Natural killer cell (primary cell): ENCODE results near the gene CMSS1. TPM values are rescaled to one million over a fixed set of nuclear protein-coding genes. Genes with fewer than 3 reads are reported as not detected.

Experiments used
- ATAC-seq, 3 donors: fragments of 150-1000 bp in 2 of 3; fragments of 200-7000 bp in 1 of 3; cut with Tn5 transposase; 1 replicate in 1 of 3; 2 replicates in 2 of 3; pipeline ENCODE4 v1.10.0; 2021; ENCODE audit warnings: mild to moderate bottlenecking in 2 of 3, moderate library complexity in 2 of 3
- DNase-seq, 2 donors: peaks; one replicate each; pipeline versions ENCODE4 v3.0.0 to v3.0.0-alpha.2; 2013 to 2021; ENCODE audit warnings: mixed read lengths in 1 of 2
- H3K27ac ChIP-seq: one replicate; pipeline ENCODE4 v1.5.1; 2013; ENCODE audit warnings: mild to moderate bottlenecking, low read length
- H3K27me3 ChIP-seq: one replicate; pipeline ENCODE4 v1.6.1; 2013; ENCODE audit warnings: low read length; ENCODE audit not compliant: control insufficient read depth, insufficient read depth
- H3K36me3 ChIP-seq: one replicate; pipeline ENCODE4 v1.6.1; 2013; ENCODE audit warnings: low read length; ENCODE audit not compliant: control insufficient read depth, insufficient read depth
- H3K4me1 ChIP-seq: one replicate; pipeline ENCODE4 v1.6.1; 2013; ENCODE audit warnings: low read length; ENCODE audit not compliant: control insufficient read depth, insufficient read depth
- H3K4me3 ChIP-seq: one replicate; pipeline ENCODE4 v1.5.1; 2013; ENCODE audit warnings: low read length
- H3K9me3 ChIP-seq: one replicate; pipeline ENCODE4 v1.6.1; 2013; ENCODE audit warnings: low read length; ENCODE audit not compliant: control insufficient read depth, insufficient read depth
- H3K27ac Mint-ChIP-seq, 2 donors: one replicate each; pipeline ENCODE4 v1.8.0; 2022; ENCODE audit warnings: mild to moderate bottlenecking in 2 of 2, mixed read lengths in 2 of 2, moderate library complexity in 1 of 2
- H3K27me3 Mint-ChIP-seq, 2 donors: one replicate each; pipeline ENCODE4 v1.8.0; 2022; ENCODE audit warnings: low read depth in 2 of 2, mixed read lengths in 2 of 2
- H3K36me3 Mint-ChIP-seq: one replicate; pipeline ENCODE4 v1.8.0; 2022; ENCODE audit warnings: mixed read lengths
- H3K4me1 Mint-ChIP-seq, 2 donors: one replicate each; pipeline ENCODE4 v1.8.0; 2022; ENCODE audit warnings: mixed read lengths in 2 of 2
- H3K4me3 Mint-ChIP-seq: one replicate; pipeline ENCODE4 v1.8.0; 2022; ENCODE audit warnings: mild to moderate bottlenecking, moderate library complexity, mixed read lengths
- H3K9me3 Mint-ChIP-seq, 2 donors: one replicate each; pipeline ENCODE4 v1.8.0; 2022; ENCODE audit warnings: mixed read lengths in 2 of 2
- WGBS: methylation state at CpG from one replicate; pipeline ENCODE4 v1.1.7; 2013; ENCODE audit warnings: missing lambda C conversion rate; ENCODE audit not compliant: insufficient coverage; 5-methylcytosine and 5-hydroxymethylcytosine counted together
- intact Hi-C: fragments of 100-400 bp; cut with micrococcal nuclease; formaldehyde crosslinking; loops from one replicate; pipeline ENCODE4 v1.14.2; 2022
- total RNA-seq, 4 donors: library from RNA; stranded (reverse); fragments of 120-200 nt in 1 of 4; gene quantifications; one replicate each; pipeline versions ENCODE4 v1.2.3 to v1.2.4, GENCODE V29; 2013 to 2022
- TF ChIP-seq, protein P1 (sequence below): fragments of 200-600 bp; IDR thresholded peaks from one replicate; pipeline ENCODE4 v1.8.0; 2022; ENCODE audit warnings: antibody characterized with exemption

CMSS1 gene
- total RNA-seq, 3 donors from 2014 or later (not counting 1 experiment from before 2014, with no cell fraction given) = 7.8 to 12.7 (median 9.2) TPM

DNA sequence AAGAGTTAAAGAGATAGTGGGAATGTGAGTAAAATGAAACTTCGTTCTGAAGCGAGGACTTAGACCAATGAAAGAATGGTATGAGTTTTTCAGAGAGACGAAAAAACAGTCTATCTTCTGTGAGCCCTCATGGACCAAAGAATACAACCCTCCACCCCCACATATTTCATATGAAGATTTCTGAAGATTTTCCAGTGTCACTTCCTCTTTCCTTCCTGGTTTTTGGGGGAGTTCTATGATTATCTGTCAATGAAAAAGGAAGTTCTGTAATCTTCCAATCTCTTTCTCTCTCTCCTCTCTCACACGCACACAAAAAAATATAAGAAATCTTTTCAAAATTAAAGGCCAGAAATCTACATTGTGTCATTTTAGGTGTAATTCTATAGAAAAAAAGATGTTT is 27.7 kb downstream of the CMSS1 start:
- no peak overlapping the region for H3K27ac ChIP-seq
- intact Hi-C loops = no loop called here
- H3K36me3 Mint-ChIP-seq = no peaks in the 10 kb centered on the region
- H3K27me3 ChIP-seq = no peaks in the 10 kb centered on the region
- no peaks in the 10 kb centered on the region for H3K9me3 ChIP-seq
- H3K36me3 ChIP-seq = no peaks in the 10 kb centered on the region
- ATAC-seq (no peak), DNase-seq (no peak)
- H3K27me3 Mint-ChIP-seq = no peaks in the 10 kb centered on the region
- no peak overlapping the region for H3K27ac Mint-ChIP-seq
- H3K4me3 Mint-ChIP-seq = no peak overlapping the region
- 88% methylated on average over 2 of the region's 4 CpGs for WGBS
- no peaks in the 10 kb centered on the region for H3K9me3 Mint-ChIP-seq
- H3K4me1 ChIP-seq = no peaks in the 10 kb centered on the region
- TF ChIP-seq, protein P1, sequence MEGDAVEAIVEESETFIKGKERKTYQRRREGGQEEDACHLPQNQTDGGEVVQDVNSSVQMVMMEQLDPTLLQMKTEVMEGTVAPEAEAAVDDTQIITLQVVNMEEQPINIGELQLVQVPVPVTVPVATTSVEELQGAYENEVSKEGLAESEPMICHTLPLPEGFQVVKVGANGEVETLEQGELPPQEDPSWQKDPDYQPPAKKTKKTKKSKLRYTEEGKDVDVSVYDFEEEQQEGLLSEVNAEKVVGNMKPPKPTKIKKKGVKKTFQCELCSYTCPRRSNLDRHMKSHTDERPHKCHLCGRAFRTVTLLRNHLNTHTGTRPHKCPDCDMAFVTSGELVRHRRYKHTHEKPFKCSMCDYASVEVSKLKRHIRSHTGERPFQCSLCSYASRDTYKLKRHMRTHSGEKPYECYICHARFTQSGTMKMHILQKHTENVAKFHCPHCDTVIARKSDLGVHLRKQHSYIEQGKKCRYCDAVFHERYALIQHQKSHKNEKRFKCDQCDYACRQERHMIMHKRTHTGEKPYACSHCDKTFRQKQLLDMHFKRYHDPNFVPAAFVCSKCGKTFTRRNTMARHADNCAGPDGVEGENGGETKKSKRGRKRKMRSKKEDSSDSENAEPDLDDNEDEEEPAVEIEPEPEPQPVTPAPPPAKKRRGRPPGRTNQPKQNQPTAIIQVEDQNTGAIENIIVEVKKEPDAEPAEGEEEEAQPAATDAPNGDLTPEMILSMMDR = no peak
- no peak overlapping the region for H3K4me3 ChIP-seq
- no peaks in the 10 kb centered on the region for H3K4me1 Mint-ChIP-seq

DNA sequence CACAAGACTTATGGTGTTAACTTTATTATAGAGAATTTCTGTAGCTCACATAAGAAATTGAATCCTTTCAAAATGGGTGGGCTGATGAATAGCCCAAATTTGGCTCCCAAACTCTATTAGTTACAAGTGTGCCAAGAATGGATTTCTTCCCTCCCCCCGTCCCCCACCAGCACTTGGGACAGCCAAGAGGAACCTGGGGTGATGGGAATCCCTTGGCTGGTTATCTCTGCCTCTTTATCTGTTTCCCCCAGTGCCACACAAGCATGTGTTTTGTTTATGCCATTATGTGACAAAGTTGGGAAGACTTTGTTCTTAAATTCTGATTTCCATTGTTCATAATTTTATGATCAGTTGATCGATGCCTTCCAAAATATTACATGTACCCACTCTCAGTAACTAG is 28.3 kb downstream of the CMSS1 start:
- intact Hi-C loops = no loop called here
- 92% methylated on average over 2 of the region's 2 CpGs for WGBS

DNA sequence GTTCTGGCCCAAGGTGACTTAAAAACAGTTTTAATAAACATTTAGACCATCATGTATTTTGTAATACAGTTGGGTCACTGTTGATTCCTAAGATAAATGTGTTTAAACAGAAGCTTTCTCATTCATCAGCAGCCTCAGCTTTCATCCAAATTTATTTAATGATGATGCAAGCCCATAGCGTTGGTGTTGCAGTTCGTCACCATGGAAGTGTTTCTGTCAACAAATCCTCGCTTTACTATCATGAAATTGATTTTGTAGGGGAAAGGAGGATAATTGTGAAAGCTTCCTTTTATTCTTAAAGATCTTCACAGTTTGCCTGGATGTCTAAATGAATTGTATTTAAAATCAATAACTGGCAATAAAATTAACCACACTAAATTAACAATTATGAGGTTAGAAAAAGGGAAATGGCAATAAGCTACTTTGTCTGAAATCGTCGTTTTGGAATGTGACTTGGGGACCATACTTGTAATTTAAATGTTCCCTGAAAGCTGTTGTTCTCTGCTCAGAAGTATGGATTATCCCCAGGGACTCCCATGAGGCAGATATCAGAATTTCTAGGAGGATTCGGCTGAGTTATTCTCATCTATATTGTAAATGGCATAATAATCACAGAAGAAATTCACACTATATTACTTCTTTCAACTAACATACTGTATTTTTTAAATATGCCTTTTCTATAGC is 29.0 kb downstream of the CMSS1 start:
- ATAC-seq = no peak
- H3K36me3 Mint-ChIP-seq = no peaks in the 10 kb centered on the region
- no peak for DNase-seq
- H3K9me3 Mint-ChIP-seq = no peaks in the 10 kb centered on the region
- no peaks in the 10 kb centered on the region for H3K9me3 ChIP-seq
- no peaks in the 10 kb centered on the region for H3K4me1 ChIP-seq
- TF ChIP-seq, protein P1 = no peak
- H3K27ac Mint-ChIP-seq = no peak overlapping the region
- H3K4me3 ChIP-seq = no peak overlapping the region
- H3K27me3 Mint-ChIP-seq = no peaks in the 10 kb centered on the region
- no peaks in the 10 kb centered on the region for H3K27me3 ChIP-seq
- H3K36me3 ChIP-seq = no peaks in the 10 kb centered on the region
- H3K4me1 Mint-ChIP-seq = no peaks in the 10 kb centered on the region
- intact Hi-C loops = no loop called here
- 90% methylated on average over 5 of the region's 6 CpGs for WGBS
- no peak overlapping the region for H3K4me3 Mint-ChIP-seq
- no peak overlapping the region for H3K27ac ChIP-seq

More for the DNA sequence above, 28.3 kb downstream of the CMSS1 start:
- no peak overlapping the region for H3K4me3 ChIP-seq
- no peaks in the 10 kb centered on the region for H3K27me3 ChIP-seq
- DNase-seq = no peak
- TF ChIP-seq, protein P1 = no peak
- ATAC-seq = no peak
- Mint-ChIP-seq H3K27ac (no peak overlapping the region), H3K36me3 (no peaks in the 10 kb centered on the region), H3K4me1 (no peaks in the 10 kb centered on the region), H3K27me3 (no peaks in the 10 kb centered on the region), H3K9me3 (no peaks in the 10 kb centered on the region), H3K4me3 (no peak overlapping the region)
- no peaks in the 10 kb centered on the region for H3K36me3 ChIP-seq
- no peaks in the 10 kb centered on the region for H3K9me3 ChIP-seq
- H3K4me1 ChIP-seq = no peaks in the 10 kb centered on the region
- no peak overlapping the region for H3K27ac ChIP-seq

DNA sequence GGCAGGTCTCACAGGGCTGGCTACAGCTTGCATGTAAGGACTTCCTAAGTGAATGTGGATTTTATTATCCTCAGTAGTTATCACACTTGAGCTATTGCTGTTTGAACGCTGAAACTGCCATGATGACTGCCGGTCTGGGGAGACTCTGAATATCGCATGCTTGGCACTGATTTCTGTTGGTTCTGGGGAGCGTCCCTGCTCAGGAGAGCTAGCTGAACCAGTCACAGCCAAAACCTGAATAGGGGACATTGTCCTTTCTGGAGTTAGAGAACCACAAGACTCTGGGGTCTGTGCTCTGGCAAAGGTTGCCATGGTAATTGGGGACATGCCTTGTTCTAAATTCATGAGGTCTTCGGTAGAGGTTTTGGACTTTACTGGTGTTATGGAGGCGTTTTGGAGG is 30.8 kb downstream of the CMSS1 start:
- no peaks in the 10 kb centered on the region for H3K9me3 ChIP-seq
- no peaks in the 10 kb centered on the region for H3K27me3 ChIP-seq
- H3K4me1 Mint-ChIP-seq = no peaks in the 10 kb centered on the region
- no peak overlapping the region for H3K27ac Mint-ChIP-seq
- H3K27me3 Mint-ChIP-seq = no peaks in the 10 kb centered on the region
- H3K27ac ChIP-seq = no peak overlapping the region
- 89% methylated on average over 6 of the region's 6 CpGs for WGBS
- TF ChIP-seq, protein P1 = no peak
- H3K4me1 ChIP-seq = no peaks in the 10 kb centered on the region
- no peaks in the 10 kb centered on the region for H3K36me3 ChIP-seq
- intact Hi-C loops = no loop called here
- ATAC-seq (no peak), DNase-seq (no peak)
- H3K9me3 Mint-ChIP-seq = no peaks in the 10 kb centered on the region
- H3K4me3 ChIP-seq = no peak overlapping the region
- H3K36me3 Mint-ChIP-seq = no peaks in the 10 kb centered on the region
- H3K4me3 Mint-ChIP-seq = no peak overlapping the region
